Subcutaneous adipose tissue (tissue), 4 donors: ENCODE results near the gene NFKBIB. TPM values are rescaled to one million over a fixed set of nuclear protein-coding genes. Genes with fewer than 3 reads are reported as not detected.

ENCODE experiments used
- total RNA-seq, 4 donors: library from RNA; depleted of rRNA; stranded (reverse); fragments of >200 nt; gene quantifications; one replicate each; pipeline ENCODE4 v1.1.0, GENCODE V29; 2016
- TF ChIP-seq, protein P1 (sequence below): fragments of 450-650 bp; IDR thresholded peaks from one replicate; pipeline ENCODE4 v1.5.1; 2016; ENCODE audit warnings: low read depth, mild to moderate bottlenecking, control low read depth, antibody characterized with exemption, moderate library complexity

The NFKBIB gene
- total RNA-seq, 4 donors from 2014 or later, result 6.5 to 24.3 (median 16.5) TPM

DNA sequence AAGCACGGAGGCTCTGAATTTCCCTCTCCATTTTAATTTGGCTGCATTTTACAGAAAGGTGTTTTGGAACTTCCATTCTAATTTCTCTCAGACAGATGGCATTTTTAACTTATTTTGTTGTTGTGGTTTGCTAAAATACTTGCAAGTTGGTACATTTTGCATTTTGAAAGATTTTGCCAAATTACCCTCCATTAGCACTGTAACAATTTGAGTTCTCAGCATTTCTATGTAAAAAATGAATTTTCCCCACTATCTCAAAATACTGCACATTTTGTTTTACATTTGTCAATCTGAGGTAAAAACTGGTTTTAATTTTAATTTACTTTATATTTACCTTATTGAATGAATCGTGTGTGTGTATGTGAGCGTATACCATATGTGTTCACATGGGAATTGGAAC is 43.0 kb upstream of the NFKBIB start:
- TF ChIP-seq, protein P1, sequence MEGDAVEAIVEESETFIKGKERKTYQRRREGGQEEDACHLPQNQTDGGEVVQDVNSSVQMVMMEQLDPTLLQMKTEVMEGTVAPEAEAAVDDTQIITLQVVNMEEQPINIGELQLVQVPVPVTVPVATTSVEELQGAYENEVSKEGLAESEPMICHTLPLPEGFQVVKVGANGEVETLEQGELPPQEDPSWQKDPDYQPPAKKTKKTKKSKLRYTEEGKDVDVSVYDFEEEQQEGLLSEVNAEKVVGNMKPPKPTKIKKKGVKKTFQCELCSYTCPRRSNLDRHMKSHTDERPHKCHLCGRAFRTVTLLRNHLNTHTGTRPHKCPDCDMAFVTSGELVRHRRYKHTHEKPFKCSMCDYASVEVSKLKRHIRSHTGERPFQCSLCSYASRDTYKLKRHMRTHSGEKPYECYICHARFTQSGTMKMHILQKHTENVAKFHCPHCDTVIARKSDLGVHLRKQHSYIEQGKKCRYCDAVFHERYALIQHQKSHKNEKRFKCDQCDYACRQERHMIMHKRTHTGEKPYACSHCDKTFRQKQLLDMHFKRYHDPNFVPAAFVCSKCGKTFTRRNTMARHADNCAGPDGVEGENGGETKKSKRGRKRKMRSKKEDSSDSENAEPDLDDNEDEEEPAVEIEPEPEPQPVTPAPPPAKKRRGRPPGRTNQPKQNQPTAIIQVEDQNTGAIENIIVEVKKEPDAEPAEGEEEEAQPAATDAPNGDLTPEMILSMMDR, result no peak

DNA sequence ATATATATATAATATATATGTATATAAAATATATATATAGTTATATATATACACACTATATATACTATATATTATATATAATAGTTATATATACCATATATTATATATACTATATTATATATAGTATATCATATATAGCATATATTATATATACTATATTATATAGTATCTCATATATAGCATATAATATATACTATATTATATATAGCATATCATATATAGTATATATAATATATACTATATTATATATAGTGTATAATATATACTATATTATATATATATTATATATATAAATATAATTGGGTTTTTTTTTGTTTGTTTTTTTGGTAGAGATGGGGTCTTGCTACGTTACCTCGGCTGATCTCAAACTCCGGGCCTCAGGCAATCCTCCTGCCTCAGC is 38.4 kb upstream of the NFKBIB start:
- TF ChIP-seq, protein P1, result no peak

DNA sequence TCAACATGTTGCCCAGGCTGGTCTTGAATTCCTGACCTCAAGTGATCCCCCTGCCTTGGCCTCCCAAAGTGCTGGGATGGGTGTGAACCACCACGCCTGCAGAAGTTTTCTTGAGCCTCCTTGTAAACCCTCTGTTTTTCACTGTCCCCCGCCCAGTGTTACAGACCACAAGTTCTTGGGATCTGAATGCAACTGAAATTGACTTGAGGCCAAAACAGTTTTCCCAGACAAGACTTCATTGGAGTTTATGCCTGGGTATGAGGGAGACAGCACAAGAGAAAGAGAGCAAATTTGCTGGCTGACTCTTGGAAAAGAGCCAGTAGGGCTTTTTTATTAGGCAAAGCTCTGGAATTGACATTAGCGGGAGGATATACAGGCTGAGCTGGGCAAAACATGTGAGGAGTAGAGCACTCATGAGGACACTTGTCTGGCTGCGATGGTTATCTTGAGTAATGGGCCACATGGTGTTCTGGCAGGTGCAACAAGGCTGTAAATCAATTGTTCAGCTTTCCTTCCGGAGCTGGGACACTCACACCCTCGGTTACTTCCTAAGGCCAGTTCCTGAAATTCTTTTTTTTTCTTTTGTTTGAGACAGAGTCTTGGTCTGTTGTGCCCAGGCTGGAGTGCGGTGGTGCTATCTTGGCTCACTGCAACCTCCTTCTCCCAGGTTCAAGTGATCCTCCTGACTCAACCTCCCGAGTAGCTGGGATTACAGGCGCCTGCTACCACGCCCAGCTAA is 37.3 kb upstream of the NFKBIB start:
- TF ChIP-seq, protein P1, result no peak

DNA sequence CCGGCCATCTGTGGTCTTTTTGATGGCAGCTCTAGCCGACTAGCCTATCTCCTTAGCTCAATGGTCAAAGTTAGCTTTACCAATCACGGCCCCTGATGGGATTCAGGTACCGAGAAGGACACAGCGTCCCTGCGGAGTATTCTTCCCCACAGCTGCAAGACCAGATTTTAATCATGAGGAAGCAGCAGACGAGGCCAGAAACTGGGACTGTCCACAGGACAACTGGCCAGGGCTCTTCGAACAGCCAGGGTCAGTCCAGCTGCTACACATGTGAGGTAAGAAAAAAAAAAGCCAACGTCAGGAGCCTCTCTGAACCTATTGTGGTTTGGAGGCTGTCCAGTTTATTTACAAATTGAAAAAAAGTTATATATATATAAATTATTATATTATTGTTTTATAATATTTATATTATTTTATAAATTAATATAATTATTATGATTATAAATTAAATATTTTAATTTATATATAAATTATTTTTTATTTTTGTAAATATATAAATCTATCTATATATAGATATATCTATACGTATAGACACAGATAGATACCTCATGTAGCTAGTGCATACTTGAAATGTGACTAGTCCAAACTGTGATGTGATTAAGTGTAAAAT is 32.5 kb upstream of the NFKBIB start:
- TF ChIP-seq, protein P1, result no peak

DNA sequence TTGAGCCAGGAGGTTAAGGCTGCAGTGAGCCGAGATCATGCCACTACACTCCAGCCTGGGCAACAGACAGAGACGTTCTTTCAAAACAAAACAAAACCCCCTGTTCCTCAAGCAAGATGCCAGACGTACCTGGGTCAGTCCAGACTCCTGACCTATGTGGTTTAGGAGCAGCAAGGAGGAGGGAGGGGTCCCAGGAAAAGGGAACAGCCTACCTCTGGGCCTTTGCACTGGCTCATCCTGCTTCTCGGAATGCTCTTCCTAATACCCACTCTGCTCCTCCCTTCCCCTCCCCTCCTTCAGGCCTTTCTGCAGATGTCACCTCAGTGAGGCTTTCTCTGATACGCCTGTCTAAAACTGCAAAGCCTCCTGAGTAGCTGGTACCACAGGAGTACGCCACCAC is 31.2 kb upstream of the NFKBIB start:
- TF ChIP-seq, protein P1, result no peak

DNA sequence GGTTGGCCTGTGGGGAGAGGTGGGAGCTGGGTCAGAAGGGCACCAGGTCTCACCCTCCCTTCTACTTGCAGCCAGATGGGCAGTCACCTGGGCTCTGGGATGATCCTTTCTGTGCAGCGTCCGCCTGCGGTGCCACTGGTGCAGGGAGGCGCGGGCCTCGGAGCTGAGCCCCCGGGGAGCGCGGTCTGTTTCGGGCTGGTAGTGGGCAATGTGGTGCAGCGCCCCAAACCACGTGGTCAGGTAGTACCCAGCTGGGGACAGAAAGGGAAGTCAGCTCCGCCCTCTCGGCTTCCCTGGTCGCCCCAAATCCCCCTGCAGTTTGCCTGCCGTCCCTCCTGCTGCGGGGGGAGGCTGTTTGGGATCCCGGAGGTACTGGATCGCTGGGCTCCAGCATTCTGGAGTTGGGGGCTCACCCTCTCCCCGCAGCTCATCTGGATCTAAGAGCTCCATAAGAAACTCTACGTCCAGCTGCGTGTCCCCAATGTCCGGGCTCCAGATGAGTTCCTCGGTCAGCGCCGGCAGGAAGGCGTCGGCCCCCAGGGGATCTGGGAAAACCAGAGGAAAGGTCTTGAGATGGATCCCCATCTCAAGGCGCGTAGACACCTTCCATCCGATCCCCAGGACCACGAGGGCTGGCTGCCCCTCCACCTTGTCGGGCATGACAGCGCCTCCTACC is 30.5 kb upstream of the NFKBIB start:
- TF ChIP-seq, protein P1, result no peak

DNA sequence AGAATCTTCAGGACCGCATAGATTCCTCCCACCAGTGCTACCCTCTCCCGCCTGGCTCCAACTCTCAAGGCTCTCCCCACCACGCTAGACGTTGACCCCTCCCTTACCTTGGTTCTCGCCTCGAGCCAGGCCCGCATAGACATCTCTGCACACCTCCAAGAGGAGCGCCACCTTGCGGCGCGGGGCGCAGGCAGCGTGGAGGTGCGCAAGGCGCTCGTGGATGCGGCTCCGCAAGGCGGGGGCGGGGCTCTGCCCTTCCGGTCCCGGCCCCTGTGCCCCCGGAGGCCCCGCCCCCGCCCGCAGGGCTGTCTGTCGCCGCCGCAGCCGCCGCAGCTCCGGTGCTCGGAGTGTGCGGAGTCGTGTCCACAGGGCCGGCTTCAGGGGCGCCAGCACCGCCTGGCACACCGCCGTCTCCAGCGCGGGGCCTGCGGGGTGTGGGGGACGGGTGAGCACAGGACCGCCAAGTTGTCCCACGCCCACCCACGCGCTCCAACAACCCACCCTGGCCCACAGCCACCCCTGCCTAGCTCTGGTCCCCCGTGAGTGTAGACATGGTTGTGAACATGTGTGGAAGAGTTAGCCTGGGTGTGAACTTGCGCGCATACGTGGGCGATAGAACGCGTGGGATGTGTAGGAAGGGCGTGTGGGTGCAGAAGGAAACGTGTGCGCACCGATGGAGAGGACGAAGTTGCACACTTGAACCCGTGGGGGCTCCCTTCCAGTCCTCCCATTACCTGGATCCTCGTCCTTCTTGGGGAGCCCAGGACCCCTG is 29.7 kb upstream of the NFKBIB start:
- TF ChIP-seq, protein P1, result no peak
